ENCODE measurements around the gene SGCB. TPM values are rescaled to one million over a fixed set of nuclear protein-coding genes. Genes with fewer than 3 reads are reported as not detected.

Gene SGCB
- total and polyA plus RNA-seq, 2 of the 4 experiments (the other 2 are of a cell fraction), result 16.3 to 24.0 TPM

- Histone ChIP-seq H3K4ac (ENCODE audit: low read depth, low read length) (no peak overlapping the region), H3K4me1 (ENCODE audit: control insufficient read depth, insufficient read depth, low read length) (peaks cover 2% of the 10 kb centered on the region), H4K91ac (ENCODE audit: insufficient read depth, low read depth, low read length) (no peak overlapping the region), H3K14ac (replicated peaks; ENCODE audit: low read depth, low read length) (no peak overlapping the region), H4K20me1 (ENCODE audit: insufficient read depth, low read length) (no peaks in the 10 kb centered on the region; the same call in 1 of the 2 replicates), H3K56ac (ENCODE audit: extremely low read depth, insufficient read depth, low read length) (no peak overlapping the region), H2BK5ac (ENCODE audit: low read depth, low read length, poor library complexity, severe bottlenecking) (no peak overlapping the region), H3K9me1 (ENCODE audit: insufficient read depth, low read length) (no peaks in the 10 kb centered on the region), H3K18ac (ENCODE audit: low read depth, low read length) (no peak overlapping the region), H3K4me2 (ENCODE audit: low read depth, low read length) (no peak overlapping the region), H2BK120ac (ENCODE audit: low read depth, low read length) (no peak overlapping the region), H3K79me1 (ENCODE audit: low read depth in 1 of 2, low read length in 2 of 2) (no peaks in the 10 kb centered on the region), H2BK15ac (ENCODE audit: low read depth, low read length) (no peak overlapping the region), H3K9ac (ENCODE audit: low read depth, low read length) (no peak overlapping the region), H4K8ac (ENCODE audit: low read depth in 2 of 2, low read length in 2 of 2) (no peak overlapping the region), H2BK20ac (ENCODE audit: low read depth, low read length) (no peak overlapping the region), H4K5ac (ENCODE audit: low read depth, low read length) (no peak overlapping the region), H3K9me3 (ENCODE audit: control insufficient read depth, insufficient read depth, low read length) (no peaks in the 10 kb centered on the region), H3K27ac (ENCODE audit: insufficient read depth, low read length) (no peak overlapping the region), H3K4me3 (ENCODE audit: insufficient read depth, low read depth, low read length) (no peak overlapping the region), H3K27me3 (ENCODE audit: control insufficient read depth, insufficient read depth, low read length) (peaks cover 2% of the 10 kb centered on the region; the same call in 1 of the 2 replicates), H3K36me3 (ENCODE audit: control insufficient read depth, insufficient read depth, low read length) (no peaks in the 10 kb centered on the region), H2AK5ac (ENCODE audit: low read depth, low read length) (no peak overlapping the region), H2AK9ac (replicated peaks; ENCODE audit: low read depth, low read length, poor library complexity) (no peak overlapping the region), H3K23ac (ENCODE audit: low read depth, low read length) (no peak overlapping the region), H2AFZ (replicated peaks; ENCODE audit: low read length, poor library complexity) (no peak overlapping the region)
- ChIA-PET CTCF (interaction anchor here (0.5 kb wide), 1 partner anchor 18 kb away, joined by 3 read pairs; no protein-coding TSS in a partner anchor), POLR2A (ENCODE audit: unreplicated experiment) (no interaction called here)
- in situ Hi-C loops (cut with MboI; ENCODE audit: low sequenced_read_pairs) (no loop called here), dilution Hi-C loops (cut with HindIII; ENCODE audit: low sequenced_read_pairs, unreplicated experiment) (no loop called here), intact Hi-C loops (cut with micrococcal nuclease) (loop anchor here (10.0 kb wide), 1 partner anchor 56 kb away; the partner anchor contains the start of gene SPATA18)
- BruUV-seq (replicated peaks), result no TSS peak
- TF ChIP-seq RCOR1 (IDR thresholded peaks at IDR 0.05; ENCODE audit: insufficient replicate concordance, low read length), result no peak
- TF ChIP-seq CEBPB (IDR thresholded peaks at IDR 0.05; ENCODE audit: low read depth, low read length), result no peak
- TF ChIP-seq MAFK (IDR thresholded peaks at IDR 0.05; ENCODE audit: low read depth, low read length), result no peak
- no peak for TF ChIP-seq POLR2A (IDR thresholded peaks at IDR 0.05; ENCODE audit: low read depth, low read length)
- TF ChIP-seq MXI1 (IDR thresholded peaks at IDR 0.05; ENCODE audit: borderline replicate concordance, low read depth, low read length), result no peak
- TF ChIP-seq ELK1 (IDR thresholded peaks at IDR 0.05; ENCODE audit: borderline replicate concordance, low read depth, low read length), result no peak
- TF ChIP-seq USF2 (IDR thresholded peaks at IDR 0.05; ENCODE audit: low read depth, low read length), result no peak
- no peak for TF ChIP-seq SMC3 (IDR thresholded peaks at IDR 0.05; ENCODE audit: low read depth, low read length)
- no peak for TF ChIP-seq FOS (IDR thresholded peaks at IDR 0.05; ENCODE audit: low read depth, low read length)
- no peak for TF ChIP-seq CTCF (conservative IDR thresholded peaks at IDR 0.05; ENCODE audit: low read depth, low read length)
- TF ChIP-seq RAD21 (IDR thresholded peaks at IDR 0.05; ENCODE audit: low read length), result no peak
- ATAC-seq (ENCODE audit: low read depth) (no peak), DNase-seq (no peak)
- WGBS, 2 experiments (ENCODE audit: extremely low coverage in 2 of 2, insufficient read length in 1 of 2), result no CpG with 5 or more reads among the region's 5 CpGs
These were observed 38.8 kb downstream of the SGCB start for GRCh38 chr4:51999250-51999649.

Data from IMR-90 (cell line).